ENCODE data around the gene VAC14. TPM values are rescaled to one million over a fixed set of nuclear protein-coding genes. Genes with fewer than 3 reads are reported as not detected.
A peak's percentile ranks its signal among the peaks of the same experiment; 100 is the strongest.

VAC14 gene
- total RNA-seq, 4 donors from 2014 or later = 31.1 to 47.0 (median 37.0) TPM

GRCh38 chr16:70735141-70735979 lies 65.6 kb downstream of the VAC14 start:
- peaks cover 34 to 51% (median 49%) of the 10 kb centered on the region in 4 donors for H3K4me1 ChIP-seq
- no peak for DNase-seq (ENCODE audit: extremely low spot score)
- no peaks in the 10 kb centered on the region for H3K27me3 ChIP-seq
- intact Hi-C loops (cut with DNase I) = no loop called here
- no peaks in the 10 kb centered on the region for H3K9me3 ChIP-seq
- no peak overlapping the region for H3K4me3 ChIP-seq
- H3K36me3 ChIP-seq = peaks cover 0 to 13% (median 9%) of the 10 kb centered on the region in 4 donors
- TF ChIP-seq, protein P1, sequence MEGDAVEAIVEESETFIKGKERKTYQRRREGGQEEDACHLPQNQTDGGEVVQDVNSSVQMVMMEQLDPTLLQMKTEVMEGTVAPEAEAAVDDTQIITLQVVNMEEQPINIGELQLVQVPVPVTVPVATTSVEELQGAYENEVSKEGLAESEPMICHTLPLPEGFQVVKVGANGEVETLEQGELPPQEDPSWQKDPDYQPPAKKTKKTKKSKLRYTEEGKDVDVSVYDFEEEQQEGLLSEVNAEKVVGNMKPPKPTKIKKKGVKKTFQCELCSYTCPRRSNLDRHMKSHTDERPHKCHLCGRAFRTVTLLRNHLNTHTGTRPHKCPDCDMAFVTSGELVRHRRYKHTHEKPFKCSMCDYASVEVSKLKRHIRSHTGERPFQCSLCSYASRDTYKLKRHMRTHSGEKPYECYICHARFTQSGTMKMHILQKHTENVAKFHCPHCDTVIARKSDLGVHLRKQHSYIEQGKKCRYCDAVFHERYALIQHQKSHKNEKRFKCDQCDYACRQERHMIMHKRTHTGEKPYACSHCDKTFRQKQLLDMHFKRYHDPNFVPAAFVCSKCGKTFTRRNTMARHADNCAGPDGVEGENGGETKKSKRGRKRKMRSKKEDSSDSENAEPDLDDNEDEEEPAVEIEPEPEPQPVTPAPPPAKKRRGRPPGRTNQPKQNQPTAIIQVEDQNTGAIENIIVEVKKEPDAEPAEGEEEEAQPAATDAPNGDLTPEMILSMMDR (IDR thresholded peaks at IDR 0.05) = no peak
- peak; percentile 26 to 39 for TF ChIP-seq POLR2AphosphoS5 (IDR thresholded peaks at IDR 0.05)
- TF ChIP-seq EP300 (IDR thresholded peaks at IDR 0.05) = no peak
- TF ChIP-seq POLR2A (IDR thresholded peaks at IDR 0.05; ENCODE audit: low read depth) = no peak
- 73% methylated on average over 12 of the region's 13 CpGs for WGBS
- peak overlapping the region; percentile 92 to 96 (median 93) for H3K27ac ChIP-seq (replicated peaks in 1 of 4)

GRCh38 chr16:70734522-70735095 lies 66.3 kb downstream of the VAC14 start:
- TF ChIP-seq EP300 (IDR thresholded peaks at IDR 0.05) (no peak), POLR2AphosphoS5 (IDR thresholded peaks at IDR 0.05) (no peak), POLR2A (IDR thresholded peaks at IDR 0.05; ENCODE audit: low read depth) (no peak)
- TF ChIP-seq, protein P1 (IDR thresholded peaks at IDR 0.05) = no peak
- Histone ChIP-seq H3K9me3 (no peaks in the 10 kb centered on the region), H3K4me1 (peaks cover 34 to 51% (median 49%) of the 10 kb centered on the region in 4 donors), H3K27me3 (no peaks in the 10 kb centered on the region), H3K36me3 (peaks cover 0 to 15% (median 9%) of the 10 kb centered on the region in 4 donors), H3K4me3 (no peak overlapping the region), H3K27ac (replicated peaks in 1 of 4) (peak overlapping the region; percentile 92 to 96 (median 93))
- intact Hi-C loops (cut with DNase I) = no loop called here
- DNase-seq (ENCODE audit: extremely low spot score) = no peak
- WGBS = 94% methylated on average over 4 of the region's 4 CpGs

DNA sequence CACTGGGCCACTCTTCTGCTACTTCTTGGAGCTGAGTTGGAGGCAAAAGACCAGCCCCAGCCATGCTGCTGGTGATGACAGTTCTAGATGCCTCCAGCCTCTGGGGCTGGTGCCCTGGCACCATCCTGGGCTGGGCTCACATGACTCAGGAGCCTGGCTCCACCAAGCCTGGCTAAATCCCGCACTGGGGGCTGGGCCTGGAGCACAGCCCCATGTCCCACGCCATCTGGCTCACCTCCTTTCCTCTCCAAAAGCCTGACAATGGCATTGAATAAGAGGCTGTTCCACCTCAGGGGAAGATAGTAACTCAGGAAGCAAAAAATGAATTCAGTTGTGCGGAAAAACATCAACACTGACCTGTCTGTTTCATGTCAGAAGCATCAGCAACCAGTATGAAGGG lies 70.0 kb downstream of the VAC14 start:
- no peak for TF ChIP-seq POLR2A (IDR thresholded peaks at IDR 0.05; ENCODE audit: low read depth)
- no peak for TF ChIP-seq EP300 (IDR thresholded peaks at IDR 0.05)
- no peak for TF ChIP-seq POLR2AphosphoS5 (IDR thresholded peaks at IDR 0.05)
- TF ChIP-seq, protein P1 (IDR thresholded peaks at IDR 0.05) = no peak
- no peak for DNase-seq (ENCODE audit: extremely low spot score)
- H3K4me3 ChIP-seq = no peak overlapping the region
- WGBS = 94% methylated on average over 3 of the region's 3 CpGs
- H3K27ac ChIP-seq (replicated peaks in 1 of 4) = no peak overlapping the region
- H3K9me3 ChIP-seq = no peaks in the 10 kb centered on the region
- intact Hi-C loops (cut with DNase I) = no loop called here
- H3K36me3 ChIP-seq = peaks cover 0 to 26% (median 12%) of the 10 kb centered on the region in 4 donors
- H3K27me3 ChIP-seq = no peaks in the 10 kb centered on the region
- H3K4me1 ChIP-seq = peaks cover 23 to 38% (median 36%) of the 10 kb centered on the region in 4 donors

DNA sequence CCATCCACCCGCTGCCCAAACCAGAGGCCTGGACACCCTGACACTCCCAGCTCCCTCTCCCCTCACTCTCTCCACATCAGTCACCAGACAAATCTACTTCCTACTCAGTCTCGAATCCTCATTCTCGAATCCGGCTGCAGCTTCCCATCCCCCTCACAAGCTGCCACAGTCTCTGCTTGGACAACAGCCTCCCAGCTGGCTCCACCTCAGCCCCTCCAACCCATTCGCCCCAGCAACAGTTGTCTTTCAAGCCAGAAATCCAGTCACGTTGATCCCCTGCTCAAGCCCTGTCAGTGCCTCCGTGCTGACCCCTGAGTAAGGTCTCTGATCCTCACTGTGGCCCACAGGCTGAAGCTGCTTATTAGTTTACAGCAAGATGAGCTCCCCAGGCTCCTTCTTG lies 70.9 kb downstream of the VAC14 start:
- intact Hi-C loops (cut with DNase I) = no loop called here
- WGBS = 86% methylated on average over 7 of the region's 7 CpGs
- Histone ChIP-seq H3K27ac (replicated peaks in 1 of 4) (no peak overlapping the region), H3K36me3 (peaks cover 0 to 26% (median 12%) of the 10 kb centered on the region in 4 donors), H3K4me1 (peaks cover 29 to 38% (median 36%) of the 10 kb centered on the region in 4 donors), H3K9me3 (no peaks in the 10 kb centered on the region), H3K27me3 (no peaks in the 10 kb centered on the region), H3K4me3 (no peak overlapping the region)
- no peak for DNase-seq (ENCODE audit: extremely low spot score)
- no peak for TF ChIP-seq POLR2AphosphoS5 (IDR thresholded peaks at IDR 0.05)
- no peak for TF ChIP-seq POLR2A (IDR thresholded peaks at IDR 0.05; ENCODE audit: low read depth)
- TF ChIP-seq, protein P1 (IDR thresholded peaks at IDR 0.05) = no peak
- no peak for TF ChIP-seq EP300 (IDR thresholded peaks at IDR 0.05)

Data from esophagus muscularis mucosa (tissue), 4 donors.